ENCODE measurements around the gene TTLL3. TPM values are rescaled to one million over a fixed set of nuclear protein-coding genes. Genes with fewer than 3 reads are reported as not detected.
"Not testable (repeated sequence)": the region's sequence is repeated elsewhere in the genome, so short reads cannot be mapped to it uniquely, and the experiment has no call there.

Gene TTLL3
- total RNA-seq, 1 donor from 2014 or later = 29.8 TPM

- Histone ChIP-seq H3K4me1 (ENCODE audit: insufficient read depth, low read length) (peaks cover 7% of the 10 kb centered on the region), H3K9ac (ENCODE audit: low read length) (peak within 1 kb of the TSS; percentile 83), H3K36me3 (ENCODE audit: insufficient read depth, low read length) (peaks cover 12% of the 10 kb centered on the region), H3K27ac (ENCODE audit: low read depth, low read length) (peak within 1 kb of the TSS; percentile 26), H3K4me2 (ENCODE audit: low read length) (peak within 1 kb of the TSS; percentile 94), H2AFZ (ENCODE audit: low read depth, low read length) (peak within 1 kb of the TSS; percentile 90), H3K4me3 (ENCODE audit: insufficient read depth, low read depth, low read length) (peak within 1 kb of the TSS; percentile 83), H3K79me2 (ENCODE audit: insufficient read depth, low read length) (peaks cover 4% of the 10 kb centered on the region), H4K20me1 (ENCODE audit: insufficient read depth, low read length) (peaks cover 9% of the 10 kb centered on the region), H3K27me3 (ENCODE audit: insufficient read depth, low read length) (no peaks in the 10 kb centered on the region), H3K9me3 (ENCODE audit: insufficient read depth, low read depth, low read length) (no peaks in the 10 kb centered on the region)
- TF ChIP-seq CTCF (IDR thresholded peaks at IDR 0.05; ENCODE audit: insufficient read depth, low read depth, low read length) (no peak), EZH2 (IDR thresholded peaks at IDR 0.05; ENCODE audit: insufficient read depth, low read length) (no peak)
- Mint-ChIP-seq H3K36me3 (ENCODE audit: low read depth, unreplicated experiment) (peaks cover 12% of the 10 kb centered on the region), H3K27me3 (ENCODE audit: low read depth, unreplicated experiment) (no peaks in the 10 kb centered on the region), H3K9me3 (ENCODE audit: unreplicated experiment) (no peaks in the 10 kb centered on the region), H3K4me3 (ENCODE audit: unreplicated experiment) (peak within 1 kb of the TSS; percentile 96), H3K4me1 (ENCODE audit: low read depth, unreplicated experiment) (no peaks in the 10 kb centered on the region), H3K27ac (ENCODE audit: unreplicated experiment) (peak within 1 kb of the TSS; percentile 54)
- no peak for FAIRE-seq
- peak; percentile 87 for DNase-seq (ENCODE audit: low read depth)
Measured at GRCh38 chr3:9843715-9844438, 33.8 kb downstream of the TTLL3 start, which contains the start of gene RPUSD3. RPUSD3 (minus strand) TSS chr3:9844008; CDS start chr3:9843990, 18 bp downstream.

DNA sequence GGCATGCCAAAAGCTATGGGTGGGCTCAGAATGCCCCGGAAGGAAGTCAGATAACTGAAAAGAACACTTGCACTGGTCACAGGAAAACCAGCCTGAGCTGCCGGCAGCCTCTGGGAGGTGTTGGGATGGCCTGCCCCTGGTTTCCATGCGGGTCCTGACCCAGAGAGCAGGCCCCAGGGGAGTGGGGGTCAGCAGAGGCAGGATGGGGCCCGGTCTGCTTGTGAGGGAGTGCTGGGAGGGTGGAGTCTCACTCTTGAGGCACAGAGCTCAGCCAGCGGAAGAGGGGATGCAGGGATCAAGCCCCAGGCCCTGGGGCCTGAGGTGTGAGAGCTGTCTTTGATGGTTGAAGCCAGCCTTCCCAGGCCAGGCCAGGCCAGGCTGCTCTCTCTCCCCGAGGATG lies 36.2 kb downstream of the TTLL3 start:
- H2AFZ ChIP-seq (ENCODE audit: low read depth, low read length) = no peak overlapping the region
- H3K9me3 Mint-ChIP-seq (ENCODE audit: unreplicated experiment) = no peaks in the 10 kb centered on the region
- no peak overlapping the region for H3K4me3 ChIP-seq (ENCODE audit: insufficient read depth, low read depth, low read length)
- no peak overlapping the region for H3K27ac Mint-ChIP-seq (ENCODE audit: unreplicated experiment)
- no peak overlapping the region for H3K4me3 Mint-ChIP-seq (ENCODE audit: unreplicated experiment)
- H3K27me3 ChIP-seq (ENCODE audit: insufficient read depth, low read length) = no peaks in the 10 kb centered on the region
- no peak overlapping the region for H3K9ac ChIP-seq (ENCODE audit: low read length)
- DNase-seq (ENCODE audit: low read depth) = no peak
- H3K27me3 Mint-ChIP-seq (ENCODE audit: low read depth, unreplicated experiment) = peaks cover 3% of the 10 kb centered on the region
- peaks cover 7% of the 10 kb centered on the region for H3K4me1 ChIP-seq (ENCODE audit: insufficient read depth, low read length)
- peaks cover 7% of the 10 kb centered on the region for H3K36me3 ChIP-seq (ENCODE audit: insufficient read depth, low read length)
- peaks cover 4% of the 10 kb centered on the region for H3K79me2 ChIP-seq (ENCODE audit: insufficient read depth, low read length)
- H3K9me3 ChIP-seq (ENCODE audit: insufficient read depth, low read depth, low read length) = no peaks in the 10 kb centered on the region
- no peak for FAIRE-seq
- peaks cover 9% of the 10 kb centered on the region for H4K20me1 ChIP-seq (ENCODE audit: insufficient read depth, low read length)
- no peak overlapping the region for H3K27ac ChIP-seq (ENCODE audit: low read depth, low read length)
- no peak overlapping the region for H3K4me2 ChIP-seq (ENCODE audit: low read length)
- peaks cover 2% of the 10 kb centered on the region for H3K36me3 Mint-ChIP-seq (ENCODE audit: low read depth, unreplicated experiment)
- H3K4me1 Mint-ChIP-seq (ENCODE audit: low read depth, unreplicated experiment) = no peaks in the 10 kb centered on the region
- TF ChIP-seq EZH2 (IDR thresholded peaks at IDR 0.05; ENCODE audit: insufficient read depth, low read length) (no peak), CTCF (IDR thresholded peaks at IDR 0.05; ENCODE audit: insufficient read depth, low read depth, low read length) (no peak)

DNA sequence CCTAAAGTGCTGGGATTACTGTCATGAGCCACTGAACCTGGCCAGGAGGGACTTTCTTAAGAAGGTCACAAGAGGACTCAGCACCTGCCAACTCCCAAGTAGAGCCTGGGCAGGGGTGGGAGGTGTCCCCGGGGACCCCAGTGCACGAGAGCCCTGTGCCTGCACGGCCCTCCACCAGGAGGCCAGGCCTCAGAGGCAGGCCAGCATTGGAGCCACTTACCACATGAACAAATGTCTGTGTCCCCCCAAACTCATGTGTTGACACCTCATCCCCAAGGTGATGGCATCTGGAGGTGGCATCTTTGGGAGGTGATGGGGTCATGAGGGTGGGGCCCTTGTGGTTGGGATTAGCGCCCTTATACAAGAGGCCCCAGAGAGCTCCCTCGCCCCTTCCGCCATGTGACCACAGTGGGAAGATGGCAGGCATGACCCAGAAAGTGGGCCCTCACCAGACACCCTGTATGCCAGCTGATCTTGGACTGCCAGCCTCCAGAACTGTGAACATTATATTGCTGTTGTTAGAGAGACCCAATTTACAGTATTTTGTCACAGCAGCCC lies 36.9 kb downstream of the TTLL3 start:
- no peaks in the 10 kb centered on the region for H3K36me3 Mint-ChIP-seq (ENCODE audit: low read depth, unreplicated experiment)
- FAIRE-seq = no peak
- Histone ChIP-seq H2AFZ (ENCODE audit: low read depth, low read length) (no peak overlapping the region), H3K4me3 (ENCODE audit: insufficient read depth, low read depth, low read length) (no peak overlapping the region), H4K20me1 (ENCODE audit: insufficient read depth, low read length) (peaks cover 5% of the 10 kb centered on the region), H3K9me3 (ENCODE audit: insufficient read depth, low read depth, low read length) (no peaks in the 10 kb centered on the region), H3K9ac (ENCODE audit: low read length) (no peak overlapping the region), H3K4me1 (ENCODE audit: insufficient read depth, low read length) (peaks cover 7% of the 10 kb centered on the region), H3K4me2 (ENCODE audit: low read length) (no peak overlapping the region), H3K36me3 (ENCODE audit: insufficient read depth, low read length) (no peaks in the 10 kb centered on the region), H3K27me3 (ENCODE audit: insufficient read depth, low read length) (peaks cover 8% of the 10 kb centered on the region), H3K27ac (ENCODE audit: low read depth, low read length) (no peak overlapping the region), H3K79me2 (ENCODE audit: insufficient read depth, low read length) (peaks cover 4% of the 10 kb centered on the region)
- H3K4me3 Mint-ChIP-seq (ENCODE audit: unreplicated experiment) = no peak overlapping the region
- no peaks in the 10 kb centered on the region for H3K4me1 Mint-ChIP-seq (ENCODE audit: low read depth, unreplicated experiment)
- no peak overlapping the region for H3K27ac Mint-ChIP-seq (ENCODE audit: unreplicated experiment)
- no peak for DNase-seq (ENCODE audit: low read depth)
- TF ChIP-seq CTCF (IDR thresholded peaks at IDR 0.05; ENCODE audit: insufficient read depth, low read depth, low read length) = no peak
- no peak for TF ChIP-seq EZH2 (IDR thresholded peaks at IDR 0.05; ENCODE audit: insufficient read depth, low read length)
- peaks cover 8% of the 10 kb centered on the region for H3K27me3 Mint-ChIP-seq (ENCODE audit: low read depth, unreplicated experiment)
- no peaks in the 10 kb centered on the region for H3K9me3 Mint-ChIP-seq (ENCODE audit: unreplicated experiment)

DNA sequence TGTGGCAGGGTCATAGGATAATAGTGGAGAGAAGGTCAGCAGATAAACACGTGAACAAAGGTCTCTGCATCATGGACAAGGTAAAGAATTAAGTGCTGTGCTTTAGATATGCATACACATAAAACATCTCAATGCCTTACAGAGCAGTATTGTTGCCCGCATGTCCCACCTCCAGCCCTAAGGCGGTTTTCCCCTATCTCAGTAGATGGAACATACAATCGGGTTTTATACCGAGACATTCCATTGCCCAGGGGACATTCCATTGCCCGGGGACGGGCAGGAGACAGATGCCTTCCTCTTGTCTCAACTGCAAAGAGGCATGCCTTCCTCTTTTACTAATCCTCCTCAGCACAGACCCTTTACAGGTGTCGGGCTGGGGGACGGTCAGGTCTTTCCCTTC lies 37.8 kb downstream of the TTLL3 start:
- H3K79me2 ChIP-seq (ENCODE audit: insufficient read depth, low read length); H3K9me3 ChIP-seq (ENCODE audit: insufficient read depth, low read depth, low read length); FAIRE-seq; DNase-seq (ENCODE audit: low read depth); H3K27ac Mint-ChIP-seq (ENCODE audit: unreplicated experiment); H2AFZ ChIP-seq (ENCODE audit: low read depth, low read length); H3K9me3 Mint-ChIP-seq (ENCODE audit: unreplicated experiment); H3K4me2 ChIP-seq (ENCODE audit: low read length); H3K9ac ChIP-seq (ENCODE audit: low read length); H3K36me3 ChIP-seq (ENCODE audit: insufficient read depth, low read length); H3K4me1 Mint-ChIP-seq (ENCODE audit: low read depth, unreplicated experiment); H3K4me3 Mint-ChIP-seq (ENCODE audit: unreplicated experiment); H3K27ac ChIP-seq (ENCODE audit: low read depth, low read length); H4K20me1 ChIP-seq (ENCODE audit: insufficient read depth, low read length); H3K27me3 Mint-ChIP-seq (ENCODE audit: low read depth, unreplicated experiment); H3K4me1 ChIP-seq (ENCODE audit: insufficient read depth, low read length); H3K36me3 Mint-ChIP-seq (ENCODE audit: low read depth, unreplicated experiment); H3K4me3 ChIP-seq (ENCODE audit: insufficient read depth, low read depth, low read length): not testable (repeated sequence)
- peaks cover 16% of the 10 kb centered on the region for H3K27me3 ChIP-seq (ENCODE audit: insufficient read depth, low read length)

All from astrocyte (in vitro differentiated cells and primary cell).